Renal pelvis (tissue), 4 donors: Measurements from ENCODE around the gene GATA5. TPM values are rescaled to one million over a fixed set of nuclear protein-coding genes. Genes with fewer than 3 reads are reported as not detected.

Source experiments
- DNase-seq: peaks from one replicate; pipeline ENCODE4 v3.0.0-alpha.2; 2013
- polyA plus RNA-seq, 3 donors: library from polyadenylated mRNA; unstranded; fragments of 120-200 nt; gene quantifications; one replicate each; pipeline ENCODE4 v1.2.1, GENCODE V29; 2013; ENCODE audit not compliant: insufficient read length in 3 of 3

GATA5 gene
- polyA plus RNA-seq, 3 donors, result 7.5 to 11.0 (median 8.2) TPM

GRCh38 chr20:62474604-62475026 is 1.2 kb downstream of the GATA5 start:
- DNase-seq, result no peak

- no peak for DNase-seq
Measured at GRCh38 chr20:62473717-62474603, 1.8 kb downstream of the GATA5 start.

- no peak for DNase-seq
Measured at GRCh38 chr20:62472941-62473585, 2.7 kb downstream of the GATA5 start.

DNA sequence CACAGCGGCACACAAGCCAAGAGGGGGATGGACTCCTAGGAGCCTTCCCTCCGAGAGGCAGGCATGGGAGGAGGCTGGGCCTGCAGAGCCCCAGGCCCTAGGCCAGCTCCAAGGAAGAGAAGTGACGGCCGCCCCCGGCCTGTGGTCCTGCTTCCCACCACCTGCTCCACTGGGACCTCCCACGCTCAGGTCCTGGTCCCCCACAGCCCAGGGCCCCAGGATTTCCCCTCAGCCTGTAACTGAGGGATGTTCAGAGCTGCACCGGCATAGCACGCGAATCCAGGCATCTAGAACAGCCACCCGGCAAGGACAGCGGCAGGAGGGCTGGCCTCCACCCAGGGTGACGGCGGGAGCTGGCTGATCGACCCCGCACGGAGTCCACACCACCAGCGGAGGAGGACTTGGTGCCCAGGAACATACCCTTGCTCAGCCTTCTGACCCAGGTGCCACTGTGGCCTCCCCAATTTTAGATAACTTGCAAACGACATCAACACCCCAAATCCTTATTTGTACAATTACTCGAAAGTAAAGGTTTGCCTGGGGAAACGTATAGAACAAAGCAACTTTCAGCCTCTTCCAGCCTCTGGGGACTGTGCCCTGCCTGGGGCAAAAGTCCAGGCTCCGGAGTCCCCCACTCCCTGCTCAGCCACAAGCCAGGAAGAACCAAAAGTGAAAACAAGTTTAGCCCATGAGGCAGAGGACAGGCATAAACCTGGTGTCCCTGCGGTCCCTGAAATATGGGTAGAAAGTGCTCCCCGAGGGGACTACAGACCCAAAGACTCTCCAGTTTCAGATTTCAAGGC is 3.5 kb downstream of the GATA5 start:
- no peak for DNase-seq

DNA sequence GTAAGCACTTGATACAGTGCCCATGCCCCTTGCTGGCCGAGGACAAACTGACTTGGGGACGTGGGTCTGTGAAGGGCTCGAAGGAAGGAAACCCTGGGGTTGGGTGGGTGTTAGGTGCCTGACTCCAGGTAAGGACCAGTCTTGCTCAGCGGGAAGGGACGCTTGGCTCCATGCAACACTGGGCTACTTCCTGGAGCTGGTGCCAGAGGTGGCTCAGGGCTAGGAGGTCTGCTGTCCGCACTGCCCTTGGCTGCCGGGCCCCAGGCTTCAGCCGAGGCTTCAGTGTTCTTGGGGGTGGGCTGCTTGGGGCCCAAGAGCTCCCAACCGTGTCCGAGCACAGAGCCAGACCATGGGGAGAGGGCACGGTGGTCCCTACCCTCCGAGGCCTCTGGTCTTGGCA is 5.3 kb downstream of the GATA5 start:
- DNase-seq, result no peak

DNA sequence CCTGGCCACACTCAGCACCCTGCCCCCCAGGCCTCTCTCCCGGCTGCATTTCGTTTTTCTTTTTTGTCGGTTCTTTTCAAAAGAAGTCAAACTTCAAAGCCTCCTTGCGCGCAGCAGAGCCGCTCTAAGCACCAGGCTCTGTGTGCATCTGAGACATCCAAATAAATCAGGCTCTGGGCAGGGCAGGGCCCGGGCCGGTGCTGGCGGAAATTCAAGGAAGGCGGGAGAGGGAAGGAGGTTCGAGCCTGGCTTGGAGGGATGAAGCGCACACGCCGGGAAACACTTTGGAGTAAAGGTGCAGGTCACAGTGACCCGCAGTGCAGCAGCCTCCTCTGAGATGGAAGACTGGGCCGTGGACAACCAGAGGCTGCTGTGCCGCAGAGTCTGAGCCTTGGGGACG is 5.8 kb downstream of the GATA5 start:
- DNase-seq, result no peak

- DNase-seq, result no peak
Measured at GRCh38 chr20:62469352-62469751, 6.4 kb downstream of the GATA5 start.

GRCh38 chr20:62466806-62467537 is 8.8 kb downstream of the GATA5 start:
- DNase-seq, result no peak

GRCh38 chr20:62466072-62466760 is 9.6 kb downstream of the GATA5 start:
- no peak for DNase-seq

DNA sequence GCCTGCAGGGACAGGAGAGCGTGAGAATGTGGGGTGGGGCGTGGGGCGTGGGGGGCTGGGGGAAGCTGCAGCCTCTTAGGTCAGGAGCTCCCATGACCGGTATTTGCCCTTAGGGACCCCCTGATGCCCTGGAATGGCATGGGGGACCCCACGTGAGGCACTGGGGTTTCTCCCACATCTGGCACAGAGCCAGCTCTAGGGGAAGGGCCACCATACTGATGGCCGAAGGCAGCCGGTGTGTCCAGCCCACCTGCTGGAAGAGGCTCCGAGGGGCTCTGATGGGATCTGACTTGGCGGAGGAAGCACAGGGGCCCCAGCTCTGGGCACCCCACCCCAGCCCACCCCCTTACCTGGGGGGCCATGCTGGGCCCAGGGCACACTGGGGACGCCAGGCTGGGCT is 10.8 kb downstream of the GATA5 start:
- no peak for DNase-seq

DNA sequence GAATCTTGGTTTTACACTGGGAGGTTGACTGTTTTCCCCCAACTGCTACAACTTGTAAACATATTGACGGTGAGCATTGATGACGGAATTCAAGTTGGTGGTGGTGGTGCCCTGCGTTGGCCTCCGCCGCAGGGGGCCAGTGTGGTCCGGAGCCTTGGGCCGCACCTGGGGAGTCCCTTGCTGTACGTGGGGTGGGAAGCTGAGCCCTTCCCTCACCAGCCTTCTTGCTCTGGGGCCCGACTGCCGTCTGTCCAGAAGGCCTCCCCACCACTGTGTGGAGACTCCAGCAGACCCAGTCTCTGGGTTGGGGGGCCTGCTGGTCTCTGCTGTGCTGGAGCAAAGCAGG is 11.4 kb downstream of the GATA5 start:
- no peak for DNase-seq

GRCh38 chr20:62463651-62464424 is 12.0 kb downstream of the GATA5 start:
- DNase-seq, result no peak

DNA sequence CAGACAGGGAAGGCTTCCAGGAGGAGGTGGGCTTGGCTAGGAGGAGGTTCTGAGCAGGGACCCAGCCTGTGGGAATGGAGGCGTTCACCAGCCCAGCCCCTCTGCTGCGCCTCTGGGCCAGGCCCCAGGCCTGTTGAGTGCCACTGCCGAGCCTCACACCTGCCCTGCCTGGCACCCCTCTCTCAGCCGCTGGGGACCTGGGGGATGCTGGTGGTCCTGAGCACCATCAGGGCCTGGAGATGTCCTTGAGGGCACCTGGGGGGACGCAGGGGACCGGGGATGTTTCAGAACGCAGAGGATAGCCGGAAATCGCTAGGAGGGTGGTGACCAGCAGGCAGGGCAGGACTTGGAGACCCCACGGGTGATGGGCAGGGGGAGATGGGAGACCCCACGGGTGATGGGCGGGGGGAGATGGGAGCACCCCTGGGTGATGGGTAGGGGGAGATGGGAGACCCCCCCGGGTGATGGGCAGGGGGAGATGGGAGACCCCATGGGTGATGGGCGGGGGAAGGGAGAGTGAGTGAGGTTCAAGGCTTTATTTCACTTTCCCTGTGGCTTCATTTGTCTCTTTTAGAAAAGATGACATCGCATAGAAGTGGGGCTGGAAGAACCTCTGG is 12.7 kb downstream of the GATA5 start:
- DNase-seq, result no peak

DNA sequence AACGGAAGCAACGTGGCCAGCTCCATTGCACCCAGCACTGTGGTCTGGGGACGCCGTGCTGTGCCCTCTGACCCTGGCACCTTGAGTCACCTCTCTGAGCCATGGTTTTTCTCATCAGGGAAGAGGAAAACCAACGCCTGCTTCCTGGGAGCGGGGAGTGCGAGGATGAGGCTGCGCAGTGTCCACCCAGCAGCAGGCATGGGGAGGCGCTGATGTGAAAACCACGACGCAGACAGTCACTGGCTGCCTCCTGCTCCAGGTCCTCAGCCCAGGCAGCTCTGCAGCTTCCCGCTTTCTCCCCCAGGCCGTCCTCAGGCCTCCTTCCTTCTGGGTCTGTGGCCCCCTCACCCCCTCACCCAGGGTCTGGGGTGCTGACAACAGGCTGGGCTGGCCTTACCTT is 14.0 kb downstream of the GATA5 start:
- DNase-seq, result no peak

DNA sequence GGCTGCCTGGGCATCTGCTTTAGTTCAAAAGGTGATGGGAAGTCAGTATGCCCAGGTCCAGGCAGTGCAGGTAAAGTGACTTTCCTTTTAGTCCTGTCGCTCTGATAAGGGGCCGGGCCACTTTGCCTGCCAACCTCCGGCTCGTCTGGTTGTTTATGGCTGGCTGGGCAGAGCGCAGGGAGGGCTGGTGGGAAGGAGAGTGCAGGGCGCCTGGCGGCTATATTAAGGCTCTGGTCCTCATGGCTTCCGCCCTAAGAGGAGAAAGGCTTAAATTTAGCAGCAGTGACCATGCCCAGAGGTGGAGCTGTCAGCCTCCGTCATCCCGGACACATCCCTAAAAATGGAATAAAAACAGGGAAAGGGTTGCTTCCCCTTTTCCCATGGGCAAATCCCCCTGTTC is 14.6 kb downstream of the GATA5 start:
- DNase-seq, result peak; percentile 52

DNA sequence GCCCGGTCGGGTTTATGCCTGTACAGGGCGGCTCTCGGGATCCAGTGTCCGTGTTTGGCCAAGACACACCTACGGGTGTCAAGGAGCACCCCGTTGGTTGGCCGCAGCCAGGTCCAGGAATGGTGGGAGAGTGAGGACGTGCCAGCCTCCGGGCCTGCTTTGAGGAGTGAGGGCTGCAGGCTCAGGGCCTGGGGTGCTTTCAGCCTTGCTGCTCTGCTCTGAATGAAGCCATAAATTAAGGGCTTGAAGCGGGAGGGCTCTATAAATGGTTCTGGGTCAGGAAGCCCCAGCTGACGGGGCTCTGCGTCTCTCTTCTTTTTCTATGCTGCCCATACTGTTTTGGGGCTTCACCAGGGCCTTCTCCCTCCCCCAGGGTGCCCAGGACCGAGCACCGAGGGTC is 15.1 kb downstream of the GATA5 start:
- peak; percentile 57 for DNase-seq

DNA sequence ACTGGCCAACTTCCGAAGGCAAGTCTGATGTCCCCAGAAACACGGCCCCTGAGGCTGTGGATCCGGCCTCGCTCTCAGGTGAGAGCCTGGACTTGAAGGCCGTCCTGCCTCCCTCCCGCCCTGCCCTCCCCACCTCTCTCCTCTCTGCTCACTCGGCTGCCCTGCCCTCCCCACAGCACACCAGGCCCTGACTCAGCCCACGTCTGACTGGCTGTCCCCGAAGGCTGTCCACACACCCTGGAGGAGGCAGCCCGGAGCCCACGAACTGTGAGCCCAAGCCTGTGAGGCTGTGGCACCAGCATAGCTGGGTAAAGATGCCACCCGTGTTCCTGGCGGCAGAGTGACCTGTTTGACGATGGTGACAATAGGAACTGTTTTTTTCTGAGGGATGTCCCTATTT is 16.3 kb downstream of the GATA5 start:
- no peak for DNase-seq

- no peak for DNase-seq
Measured at GRCh38 chr20:62458275-62459251, 17.2 kb downstream of the GATA5 start.

- no peak for DNase-seq
Measured at GRCh38 chr20:62457831-62458230, 18.0 kb downstream of the GATA5 start.
